Activated T-cell treated with anti-CD3 and anti-CD28 coated beads, Interleukin-2, amount 50 U/mL, for 72 hours (primary cell): Measurements from ENCODE around the gene SPATA16. TPM values are rescaled to one million over a fixed set of nuclear protein-coding genes. Genes with fewer than 3 reads are reported as not detected.
"Not testable (repeated sequence)": the region's sequence is repeated elsewhere in the genome, so short reads cannot be mapped to it uniquely, and the experiment has no call there.

Experiments
- ATAC-seq, 2 donors: fragments of 150-1000 bp; cut with Tn5 transposase; replicated peaks in 1 of 2; 2 replicates each; pipeline ENCODE4 v1.10.0; 2021; ENCODE audit warnings: moderate library complexity in 2 of 2, mild to moderate bottlenecking in 1 of 2
- DNase-seq, 2 donors: peaks; one replicate each; pipeline ENCODE4 v3.0.0; 2021 to 2022; ENCODE audit warnings: mixed read lengths in 1 of 2
- H3K27ac Mint-ChIP-seq: one replicate; pipeline ENCODE4 v1.8.0; 2022; ENCODE audit warnings: mild to moderate bottlenecking, moderate library complexity, mixed read lengths
- H3K27me3 Mint-ChIP-seq: one replicate; pipeline ENCODE4 v1.8.0; 2022; ENCODE audit warnings: low read depth, mixed read lengths
- H3K36me3 Mint-ChIP-seq, 2 donors: one replicate each; pipeline ENCODE4 v1.8.0; 2022; ENCODE audit warnings: mixed read lengths in 2 of 2, mild to moderate bottlenecking in 1 of 2; ENCODE audit not compliant: insufficient read depth in 2 of 2
- H3K4me1 Mint-ChIP-seq: one replicate; pipeline ENCODE4 v1.8.0; 2022; ENCODE audit warnings: low read depth, mixed read lengths
- H3K4me3 Mint-ChIP-seq, 2 donors: one replicate each; pipeline ENCODE4 v1.8.0; 2022; ENCODE audit warnings: mild to moderate bottlenecking in 2 of 2, mixed read lengths in 2 of 2, moderate library complexity in 2 of 2
- H3K9me3 Mint-ChIP-seq, 2 donors: one replicate each; pipeline ENCODE4 v1.8.0; 2022; ENCODE audit warnings: mixed read lengths in 2 of 2
- total RNA-seq, 2 donors: library from RNA; stranded (reverse); gene quantifications; one replicate each; pipeline ENCODE4 v1.2.3, GENCODE V29; 2022

The SPATA16 gene
- total RNA-seq, 2 donors from 2014 or later: not detected

DNA sequence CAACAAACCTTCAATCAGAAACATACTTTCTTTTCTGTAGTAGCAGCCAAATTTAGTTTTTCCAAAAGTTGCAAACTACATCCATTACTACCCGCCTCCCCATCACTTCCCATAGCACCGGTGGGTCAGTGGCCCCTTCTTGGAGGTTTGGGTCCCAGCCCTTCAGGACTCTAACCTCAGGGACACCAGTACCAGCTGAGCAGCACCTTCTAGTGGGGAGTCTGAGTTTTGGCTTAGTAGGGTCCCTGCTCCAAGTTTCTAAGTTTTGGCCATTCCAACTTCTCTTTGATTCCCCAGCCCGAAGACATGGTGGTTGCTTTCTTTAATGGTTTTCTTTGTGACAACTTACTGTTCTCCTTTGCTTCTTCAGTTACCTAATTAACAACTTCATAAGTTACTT lies 229.9 kb downstream of the SPATA16 start:
- ATAC-seq (no peak), DNase-seq (no peak)
- Mint-ChIP-seq H3K4me3 (no peak overlapping the region), H3K27me3 (peaks cover 16% of the 10 kb centered on the region), H3K36me3 (no peaks in the 10 kb centered on the region), H3K27ac (no peak overlapping the region), H3K4me1 (no peaks in the 10 kb centered on the region), H3K9me3 (peaks cover 2% of the 10 kb centered on the region in 2 donors)

DNA sequence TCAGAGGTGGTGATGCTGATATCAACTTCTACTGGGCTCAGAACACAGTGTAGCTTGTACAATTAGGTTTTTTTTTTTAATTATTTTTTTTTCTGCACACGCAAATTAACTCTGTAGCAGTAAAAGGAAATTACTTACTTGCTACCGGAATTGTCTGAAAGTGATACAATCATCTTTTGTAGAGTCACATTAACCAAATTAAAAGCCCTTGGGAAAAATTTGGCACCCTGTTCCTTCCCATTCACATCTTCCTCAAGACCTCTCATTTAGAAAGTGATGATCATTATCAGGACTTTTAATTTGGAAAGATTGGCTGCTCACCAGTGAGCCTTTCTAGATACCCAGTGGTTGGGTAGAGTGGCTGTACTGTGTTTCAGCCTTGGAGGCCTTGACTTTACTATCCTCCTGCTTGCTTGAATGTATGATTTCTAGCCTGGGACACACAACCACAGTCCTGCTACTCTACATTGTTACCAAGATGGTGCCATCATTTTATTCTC lies 232.2 kb downstream of the SPATA16 start:
- H3K4me1 Mint-ChIP-seq: no peaks in the 10 kb centered on the region
- no peak for DNase-seq
- H3K4me3 Mint-ChIP-seq: no peak overlapping the region
- H3K36me3 Mint-ChIP-seq: no peaks in the 10 kb centered on the region
- peaks cover 16% of the 10 kb centered on the region for H3K27me3 Mint-ChIP-seq
- ATAC-seq: no peak
- peaks cover 2% of the 10 kb centered on the region in 2 donors for H3K9me3 Mint-ChIP-seq
- no peak overlapping the region for H3K27ac Mint-ChIP-seq

DNA sequence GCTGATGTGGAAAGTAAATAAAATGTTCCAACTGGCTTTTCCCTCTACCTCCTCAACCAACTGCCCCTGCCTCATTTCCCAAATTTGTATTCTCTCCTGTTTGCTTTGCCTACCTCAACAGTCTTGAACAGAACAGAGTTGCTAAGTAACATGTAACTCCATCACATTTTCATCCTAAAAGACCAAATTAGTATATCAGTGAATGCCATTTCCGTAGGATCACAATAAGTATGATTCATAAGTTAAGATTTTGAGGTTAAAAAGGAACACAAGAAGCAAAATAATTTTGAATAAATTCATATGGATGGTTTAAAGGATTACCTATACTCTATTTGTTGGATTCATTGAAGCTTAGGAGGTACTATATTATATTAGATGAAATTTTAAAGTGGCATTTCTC lies 235.6 kb downstream of the SPATA16 start:
- Mint-ChIP-seq H3K27ac (no peak overlapping the region), H3K4me1 (no peaks in the 10 kb centered on the region), H3K27me3 (peaks cover 6% of the 10 kb centered on the region), H3K4me3 (no peak overlapping the region), H3K9me3 (no peaks in the 10 kb centered on the region), H3K36me3 (no peaks in the 10 kb centered on the region)
- DNase-seq (no peak), ATAC-seq (no peak)

DNA sequence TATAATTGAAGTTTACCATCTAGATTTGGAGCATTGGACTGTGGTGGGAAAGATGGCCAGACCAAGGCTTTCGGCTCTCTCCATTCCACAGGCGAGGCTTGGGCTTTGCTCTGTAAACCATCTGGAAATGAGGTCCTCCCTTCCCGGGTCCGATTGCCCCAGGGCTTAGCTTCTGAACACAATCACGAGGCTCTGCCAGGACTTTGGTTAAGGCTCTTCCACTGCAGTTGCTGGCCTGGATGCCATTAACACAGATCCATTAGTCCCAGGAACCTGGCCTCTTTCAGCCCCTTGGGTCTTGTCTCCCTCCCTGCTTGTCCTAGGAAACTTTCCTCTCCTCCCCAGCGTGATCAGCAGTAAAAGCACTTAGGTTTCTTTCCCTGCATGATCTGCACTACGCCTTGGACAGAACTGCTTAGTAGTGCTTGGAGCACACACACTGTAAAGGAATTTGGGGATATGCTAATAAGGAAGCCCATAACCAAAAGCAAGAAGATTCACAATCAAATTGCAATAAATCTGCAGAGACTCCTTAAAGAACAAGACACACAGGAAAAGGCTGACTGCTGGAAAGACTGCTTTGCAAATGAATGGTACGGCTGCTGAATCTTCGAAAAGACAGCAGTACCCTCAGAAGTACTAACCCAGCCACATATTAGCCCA lies 236.2 kb downstream of the SPATA16 start:
- H3K27ac Mint-ChIP-seq: no peak overlapping the region
- no peaks in the 10 kb centered on the region for H3K4me1 Mint-ChIP-seq
- DNase-seq (no peak), ATAC-seq (no peak)
- H3K27me3 Mint-ChIP-seq: peaks cover 6% of the 10 kb centered on the region
- no peaks in the 10 kb centered on the region for H3K36me3 Mint-ChIP-seq
- H3K9me3 Mint-ChIP-seq: no peaks in the 10 kb centered on the region
- H3K4me3 Mint-ChIP-seq: no peak overlapping the region

DNA sequence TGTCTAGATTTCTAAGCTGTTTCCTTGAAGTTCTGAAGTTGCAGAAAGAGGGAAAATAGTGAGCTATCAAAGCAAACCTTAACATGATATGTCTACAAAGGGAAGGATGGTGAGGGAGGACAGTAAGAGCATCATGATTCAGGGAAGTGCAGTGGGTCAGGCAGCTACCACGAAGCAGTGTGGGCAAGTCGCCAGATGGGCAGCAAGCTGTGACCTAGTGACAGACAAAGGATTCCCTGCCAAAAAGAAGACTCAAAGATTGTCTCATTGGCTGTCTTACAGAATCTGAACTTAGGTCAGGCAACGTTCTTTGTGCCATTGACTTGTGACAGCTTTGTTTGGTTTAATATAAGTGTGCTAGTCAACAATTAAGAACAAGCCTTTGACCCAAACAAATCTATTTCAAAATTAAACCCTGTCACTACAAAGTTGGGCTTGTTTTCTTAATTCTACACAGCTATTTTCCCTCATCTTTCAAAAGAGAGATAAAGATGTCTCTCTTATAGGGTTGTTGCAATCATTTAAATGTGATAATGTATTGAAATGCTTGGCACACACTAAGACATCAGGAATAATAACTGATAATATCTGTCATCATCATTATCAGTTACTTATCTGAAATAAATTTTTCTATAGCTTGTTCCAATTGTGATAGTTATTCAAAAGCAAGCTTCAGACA lies 237.3 kb downstream of the SPATA16 start:
- H3K27ac Mint-ChIP-seq: no peak overlapping the region
- no peaks in the 10 kb centered on the region for H3K36me3 Mint-ChIP-seq
- peaks cover 6% of the 10 kb centered on the region for H3K27me3 Mint-ChIP-seq
- no peak overlapping the region for H3K4me3 Mint-ChIP-seq
- ATAC-seq (no peak), DNase-seq (no peak)
- H3K9me3 Mint-ChIP-seq: no peaks in the 10 kb centered on the region
- H3K4me1 Mint-ChIP-seq: no peaks in the 10 kb centered on the region

DNA sequence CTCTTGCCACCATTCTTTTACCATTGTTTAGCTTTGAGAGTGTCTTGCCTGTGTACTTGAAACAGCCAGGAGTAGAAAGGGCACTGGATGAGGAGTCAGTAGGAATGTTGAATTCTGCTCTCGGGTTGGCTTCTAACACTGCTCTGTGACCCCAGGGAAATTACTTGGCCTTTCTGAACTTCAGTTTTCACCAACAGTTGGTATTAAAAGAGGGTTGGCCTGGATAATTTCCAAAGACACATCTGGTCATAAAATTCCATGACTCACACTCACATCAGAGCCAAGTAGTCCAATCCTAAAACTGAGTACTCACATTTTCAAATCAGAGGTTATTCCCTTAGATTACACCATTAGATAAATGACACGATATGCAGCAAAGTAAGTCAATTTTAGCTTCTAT lies 248.9 kb downstream of the SPATA16 start:
- no peak overlapping the region for H3K4me3 Mint-ChIP-seq
- peaks cover 0 to 1% of the 10 kb centered on the region in 2 donors for H3K9me3 Mint-ChIP-seq
- H3K27ac Mint-ChIP-seq: no peak overlapping the region
- DNase-seq (no peak), ATAC-seq (no peak)
- no peaks in the 10 kb centered on the region for H3K36me3 Mint-ChIP-seq
- no peaks in the 10 kb centered on the region for H3K4me1 Mint-ChIP-seq
- no peaks in the 10 kb centered on the region for H3K27me3 Mint-ChIP-seq

DNA sequence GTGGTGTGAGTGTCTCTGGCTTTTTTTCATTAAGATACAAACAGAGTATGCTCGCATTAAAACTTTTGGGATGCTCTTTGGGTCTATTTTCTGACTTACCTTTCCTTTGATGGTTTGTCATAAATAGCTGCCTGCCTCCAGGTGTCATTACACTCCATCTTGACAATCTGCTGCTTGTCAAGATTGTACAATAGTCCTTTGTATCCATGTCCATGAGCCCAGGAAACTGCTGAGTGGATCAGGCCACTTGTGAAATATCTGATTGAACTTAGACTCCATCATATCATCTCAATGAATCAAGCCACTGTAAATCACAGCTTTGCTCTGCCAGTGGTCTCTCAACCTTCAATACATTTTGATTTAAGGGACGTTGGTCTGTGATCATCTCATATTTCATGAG lies 255.3 kb downstream of the SPATA16 start:
- no peaks in the 10 kb centered on the region for H3K36me3 Mint-ChIP-seq
- no peaks in the 10 kb centered on the region for H3K27me3 Mint-ChIP-seq
- DNase-seq (no peak), ATAC-seq (no peak)
- H3K9me3 Mint-ChIP-seq: peaks cover 7 to 10% of the 10 kb centered on the region in 2 donors
- no peak overlapping the region for H3K4me3 Mint-ChIP-seq
- H3K4me1 Mint-ChIP-seq: no peaks in the 10 kb centered on the region
- no peak overlapping the region for H3K27ac Mint-ChIP-seq

DNA sequence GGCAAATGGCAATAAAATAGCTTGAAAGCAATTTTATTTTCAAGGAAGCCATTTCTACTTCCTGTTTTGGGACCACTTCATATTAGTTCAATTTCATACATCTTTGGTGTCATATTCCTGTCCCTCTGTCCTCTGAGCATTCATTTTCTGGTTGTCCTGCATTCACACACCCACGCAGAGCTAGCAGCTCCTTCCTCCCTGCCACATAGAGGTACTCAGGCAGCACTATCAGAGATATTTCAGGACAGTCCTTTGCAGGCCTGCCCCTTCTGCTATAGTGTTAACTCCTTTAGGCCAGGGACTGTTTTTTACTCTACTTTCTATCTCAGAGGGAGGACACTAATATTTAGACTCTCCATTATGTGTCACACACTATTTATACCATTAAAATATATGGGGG lies 258.5 kb downstream of the SPATA16 start:
- H3K4me3 Mint-ChIP-seq: no peak overlapping the region
- DNase-seq: no peak
- no peaks in the 10 kb centered on the region for H3K36me3 Mint-ChIP-seq
- no peak for ATAC-seq
- H3K27me3 Mint-ChIP-seq: no peaks in the 10 kb centered on the region
- peaks cover 13 to 14% of the 10 kb centered on the region in 2 donors for H3K9me3 Mint-ChIP-seq
- H3K4me1 Mint-ChIP-seq: no peaks in the 10 kb centered on the region
- no peak overlapping the region for H3K27ac Mint-ChIP-seq

DNA sequence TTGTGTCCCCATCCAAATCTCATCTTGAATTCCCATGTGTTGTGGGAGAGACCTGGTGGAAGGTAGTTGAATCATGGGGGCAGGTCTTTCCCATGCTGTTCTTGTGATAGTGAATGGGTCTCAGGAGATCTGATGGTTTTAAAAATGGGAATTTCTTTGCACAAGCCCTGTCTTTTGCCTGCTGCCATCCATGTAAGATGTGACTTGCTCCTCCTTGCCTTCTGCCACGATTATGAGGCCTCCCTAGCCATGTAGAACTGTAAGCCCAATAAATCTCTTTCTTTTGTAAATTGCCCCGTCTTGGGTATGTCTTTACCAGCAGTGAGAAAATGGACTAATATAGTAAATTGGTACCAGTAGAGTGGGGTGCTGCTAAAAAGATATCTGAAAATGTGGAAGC lies 261.7 kb downstream of the SPATA16 start:
- ATAC-seq, H3K4me3 Mint-ChIP-seq, DNase-seq, H3K27ac Mint-ChIP-seq, H3K27me3 Mint-ChIP-seq, H3K4me1 Mint-ChIP-seq, H3K36me3 Mint-ChIP-seq: not testable (repeated sequence)
- H3K9me3 Mint-ChIP-seq: peaks cover 13 to 14% of the 10 kb centered on the region in 2 donors

DNA sequence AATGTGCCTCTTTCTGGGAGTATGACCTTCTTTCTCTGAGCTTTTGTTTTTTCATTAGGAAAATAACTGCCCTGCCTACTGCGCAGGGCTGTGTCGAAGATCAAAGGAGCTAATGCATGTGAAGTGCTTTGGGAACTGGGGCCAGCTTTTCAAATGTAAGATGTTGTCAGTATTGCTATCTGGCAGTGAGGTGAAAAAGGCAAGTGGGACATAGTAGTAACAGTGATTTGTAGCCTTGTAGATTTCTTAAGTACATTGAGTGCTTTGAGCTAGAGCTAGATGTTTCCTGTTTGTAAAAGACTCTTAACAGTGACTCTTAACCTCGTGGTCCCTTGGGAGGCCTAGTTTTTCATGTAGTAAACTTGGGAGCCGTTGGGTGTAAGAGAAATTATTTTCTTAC lies 264.0 kb downstream of the SPATA16 start:
- no peaks in the 10 kb centered on the region for H3K36me3 Mint-ChIP-seq
- ATAC-seq: no peak
- H3K27me3 Mint-ChIP-seq: no peaks in the 10 kb centered on the region
- H3K4me3 Mint-ChIP-seq: no peak overlapping the region
- DNase-seq: no peak
- H3K4me1 Mint-ChIP-seq: no peaks in the 10 kb centered on the region
- no peak overlapping the region for H3K27ac Mint-ChIP-seq
- H3K9me3 Mint-ChIP-seq: peaks cover 12 to 13% of the 10 kb centered on the region in 2 donors

DNA sequence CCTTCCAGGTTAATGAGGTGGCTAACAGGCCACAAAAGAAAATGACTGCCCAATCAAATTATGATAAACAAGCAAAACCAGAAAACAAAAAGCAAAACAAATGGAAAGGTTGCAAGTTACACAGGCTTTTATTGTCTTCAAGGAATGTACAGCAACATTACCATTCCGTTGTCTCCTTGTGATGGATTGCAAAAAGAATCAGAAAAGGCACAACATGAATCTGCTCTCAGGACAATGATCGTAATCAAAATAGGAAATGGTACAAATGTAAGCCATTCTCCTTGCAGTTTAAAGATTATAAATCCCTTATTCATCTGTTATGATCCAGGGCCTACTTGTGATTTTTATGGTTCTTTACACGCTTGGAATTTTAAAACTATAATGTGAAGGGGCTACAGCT lies 264.7 kb downstream of the SPATA16 start:
- Mint-ChIP-seq H3K9me3 (peaks cover 8 to 10% of the 10 kb centered on the region in 2 donors), H3K36me3 (no peaks in the 10 kb centered on the region), H3K4me3 (no peak overlapping the region), H3K27me3 (no peaks in the 10 kb centered on the region), H3K27ac (no peak overlapping the region), H3K4me1 (no peaks in the 10 kb centered on the region)
- ATAC-seq (no peak), DNase-seq (no peak)

DNA sequence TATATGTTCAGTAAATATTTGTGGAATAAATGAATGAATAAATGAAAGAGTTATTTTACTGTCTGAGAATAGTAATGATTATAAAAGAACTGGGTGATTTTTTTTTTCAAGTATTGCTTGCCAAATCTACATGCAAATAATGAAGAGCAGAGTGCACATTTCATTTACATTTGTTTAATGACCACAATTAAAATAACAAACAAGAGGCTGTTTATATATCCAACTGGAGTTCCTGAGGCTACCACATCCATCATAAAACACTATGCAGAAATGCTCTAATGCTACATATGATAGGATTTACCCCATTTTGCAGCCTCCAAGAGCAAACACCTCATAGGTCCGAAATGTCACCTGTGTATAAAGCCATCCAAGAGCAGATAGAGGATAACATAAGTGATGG lies 266.0 kb downstream of the SPATA16 start:
- no peak for DNase-seq
- Mint-ChIP-seq H3K4me3 (no peak overlapping the region), H3K4me1 (no peaks in the 10 kb centered on the region), H3K27ac (no peak overlapping the region), H3K9me3 (peaks cover 5 to 7% of the 10 kb centered on the region in 2 donors), H3K27me3 (no peaks in the 10 kb centered on the region), H3K36me3 (no peaks in the 10 kb centered on the region)
- no peak for ATAC-seq

DNA sequence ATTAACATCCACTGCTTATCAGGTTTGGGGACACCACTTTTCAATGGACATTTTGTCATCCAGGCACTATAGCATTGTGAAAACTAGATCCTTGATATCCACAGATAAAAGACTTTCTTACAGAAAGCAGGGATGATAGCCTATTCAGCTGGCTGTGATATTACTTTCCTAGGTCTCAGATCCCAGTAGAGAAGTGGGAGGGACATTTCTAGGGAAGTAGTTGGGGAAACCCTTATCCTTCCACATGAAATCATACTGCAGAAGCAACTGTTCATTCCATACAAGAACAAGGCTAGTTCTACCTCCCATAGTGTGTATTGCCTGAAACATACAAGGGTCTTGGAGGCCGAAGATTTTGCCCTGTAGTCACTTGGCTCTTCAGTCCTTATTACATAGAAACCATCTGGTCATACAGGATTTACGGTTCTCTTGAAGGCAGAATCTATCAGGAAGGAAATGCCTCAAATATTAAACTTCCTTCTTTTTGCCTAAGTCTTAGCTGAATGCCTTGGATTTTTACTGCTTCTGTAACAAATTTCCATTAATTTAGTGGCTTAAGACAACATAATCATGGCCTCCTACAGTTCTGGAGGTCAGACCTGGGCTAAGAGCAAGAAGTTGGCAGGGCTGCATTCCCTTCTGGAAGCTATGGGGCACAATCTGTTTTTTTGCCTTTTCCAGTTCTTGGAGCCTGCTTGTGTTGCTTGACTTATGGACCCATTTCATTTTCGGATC lies 271.1 kb downstream of the SPATA16 start:
- ATAC-seq (no peak), DNase-seq (no peak)
- Mint-ChIP-seq H3K9me3 (no peaks in the 10 kb centered on the region), H3K4me3 (no peak overlapping the region), H3K4me1 (no peaks in the 10 kb centered on the region), H3K36me3 (no peaks in the 10 kb centered on the region), H3K27ac (no peak overlapping the region), H3K27me3 (no peaks in the 10 kb centered on the region)
